Right renal cortex interstitium (tissue), 3 donors: ENCODE data around the gene TDG. TPM values are rescaled to one million over a fixed set of nuclear protein-coding genes. Genes with fewer than 3 reads are reported as not detected.
"Not testable (repeated sequence)": the region's sequence is repeated elsewhere in the genome, so short reads cannot be mapped to it uniquely, and the experiment has no call there.

Source experiments
- DNase-seq, 3 donors: peaks; one replicate each; pipeline ENCODE4 v3.0.0-alpha.2; 2013; ENCODE audit warnings: low read depth in 3 of 3, low spot score in 2 of 3
- polyA plus RNA-seq, 3 donors: library from polyadenylated mRNA; unstranded; fragments of 120-200 nt; gene quantifications; one replicate each; pipeline ENCODE4 v1.2.1, GENCODE V29; 2013; ENCODE audit not compliant: insufficient read length in 3 of 3

Gene TDG
- polyA plus RNA-seq, 3 donors, result 49.2 to 59.2 (median 53.0) TPM

DNA sequence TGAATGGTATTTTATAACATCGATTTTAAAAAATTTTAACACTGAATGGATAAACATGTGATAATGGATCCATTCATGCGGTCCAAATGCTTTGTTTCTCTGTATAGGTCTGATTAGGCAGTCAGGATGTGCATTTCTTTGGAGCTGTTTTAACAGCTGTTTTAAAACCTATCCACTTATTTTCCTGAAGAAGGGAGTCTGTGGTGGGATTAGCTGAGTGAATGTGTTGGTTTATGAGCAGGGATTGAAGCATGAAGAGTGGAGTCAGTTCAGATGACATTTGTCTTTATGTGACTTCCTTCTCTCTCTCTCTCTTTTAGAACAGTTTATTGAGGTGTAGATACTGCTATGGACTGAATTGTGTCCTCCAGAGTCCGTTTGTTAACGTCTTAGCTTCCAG lies 46.7 kb downstream of the TDG start:
- no peak for DNase-seq

GRCh38 chr12:104021862-104022261 lies 56.2 kb downstream of the TDG start:
- DNase-seq, result not testable (repeated sequence)

DNA sequence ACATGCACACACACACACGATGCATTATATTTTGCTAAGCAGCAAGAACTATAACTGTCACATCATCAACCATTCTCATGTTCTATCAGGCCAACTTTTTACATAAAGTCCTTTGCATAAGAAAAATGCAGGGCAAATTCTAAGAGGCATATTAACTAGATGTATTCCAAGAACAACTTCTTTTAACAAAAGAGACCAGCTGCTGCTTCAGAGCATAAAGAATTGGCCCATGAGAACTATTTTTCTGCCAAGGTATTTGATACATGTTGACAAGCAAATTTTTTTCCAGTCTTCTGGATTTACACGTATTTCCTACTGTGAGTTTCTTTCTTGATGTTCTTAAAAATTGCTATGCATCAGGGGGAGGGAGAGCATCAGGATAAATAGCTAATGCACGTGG lies 57.1 kb downstream of the TDG start:
- DNase-seq, result no peak

DNA sequence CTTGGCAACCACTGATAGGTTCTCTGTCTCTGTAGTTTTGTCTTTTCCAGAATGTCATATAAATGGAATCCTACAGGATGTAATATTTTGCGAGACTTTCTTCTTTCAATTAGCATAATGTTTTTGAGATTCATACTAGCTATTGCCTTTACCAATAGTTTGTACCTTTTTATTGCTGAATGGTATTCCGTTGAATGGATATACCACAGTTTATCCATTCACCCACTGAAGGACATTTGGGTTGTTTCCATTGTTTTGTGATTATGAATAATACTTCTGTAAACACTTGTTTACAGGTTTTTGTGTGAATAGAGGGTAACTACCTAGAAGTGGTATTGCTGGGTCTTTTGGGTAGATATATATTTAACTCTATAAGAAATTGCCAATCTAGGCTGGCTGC lies 58.0 kb downstream of the TDG start:
- DNase-seq, result no peak

- no peak for DNase-seq
Measured at GRCh38 chr12:104024348-104024747, 58.7 kb downstream of the TDG start.

- DNase-seq, result no peak
Measured at GRCh38 chr12:104025771-104026170, 60.1 kb downstream of the TDG start.

- no peak for DNase-seq
Measured at GRCh38 chr12:104026841-104027599, 61.3 kb downstream of the TDG start.

GRCh38 chr12:104030596-104030995 lies 64.9 kb downstream of the TDG start:
- DNase-seq, result not testable (repeated sequence)

DNA sequence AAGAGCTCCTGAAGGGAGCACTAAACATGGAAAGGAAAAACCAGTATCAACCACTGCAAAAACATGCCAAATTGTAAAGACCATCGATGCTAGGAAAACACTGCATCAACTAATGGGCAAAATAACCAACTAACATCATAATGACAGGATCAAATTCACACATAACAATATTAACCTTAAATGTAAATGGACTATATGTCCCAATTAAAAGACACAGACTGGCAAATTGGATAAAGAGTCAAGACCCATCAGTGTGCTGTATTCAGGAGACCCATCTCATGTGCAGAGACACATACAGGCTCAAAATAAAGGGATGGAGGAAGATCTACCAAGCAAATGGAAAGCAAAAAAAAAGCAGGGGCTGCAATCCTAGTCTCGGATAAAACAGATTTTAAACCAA lies 70.5 kb downstream of the TDG start:
- DNase-seq, result not testable (repeated sequence)

Other genes with a start within 250 kb of the TDG start
- 1 to 10 TPM; 2.7 to 4.3 (median 3.9) TPM for gene NT5DC3, start 124.6 kb upstream of the TDG start, polyA plus RNA-seq
- 1,000 to 10,000 TPM; 1,061 to 1,210 (median 1,097) TPM for gene HSP90B1, start 35.5 kb upstream of the TDG start, polyA plus RNA-seq
- 10 to 100 TPM; 13.9 to 15.5 (median 15.5) TPM for gene GLT8D2, start 84.3 kb downstream of the TDG start, polyA plus RNA-seq
- gene HCFC2, start 98.7 kb downstream of the TDG start, polyA plus RNA-seq, result 10 to 100 TPM; 16.7 to 18.1 (median 17.6) TPM
- 100 to 1,000 TPM; 113 to 129 (median 122) TPM for gene NFYB, start 172.3 kb downstream of the TDG start, polyA plus RNA-seq
- gene TXNRD1, start 249.9 kb downstream of the TDG start, polyA plus RNA-seq, result 10 to 100 TPM; 70.1 to 72.2 (median 71.8) TPM